PC-9 (cell line): Measurements from ENCODE around the gene MYLK. TPM values are rescaled to one million over a fixed set of nuclear protein-coding genes. Genes with fewer than 3 reads are reported as not detected.
A peak's percentile ranks its signal among the peaks of the same experiment; 100 is the strongest.

Source experiments
- BruUV-seq: library from RNA; stranded (reverse); fragments of 400-500 nt; replicated peaks from 2 replicates; lab custom pipeline; 2021; lab: Mats Ljungman, UMichigan
- CTCF ChIA-PET: fragments of 300-600 bp; sonication (Branson Sonifier 250); formaldehyde crosslinking; loops from one replicate; lab custom pipeline; 2022; ENCODE audit warnings: antibody characterized with exemption; lab: Charles Lee
- POLR2A ChIA-PET: fragments of 300-600 bp; sonication (Branson Sonifier 250); formaldehyde crosslinking; loops from one replicate; lab custom pipeline; 2022; ENCODE audit warnings: antibody characterized with exemption; ENCODE audit not compliant: unreplicated experiment; lab: Charles Lee
- DNase-seq, 2 experiments: peaks; one replicate each; pipeline versions ENCODE4 v3.0.0 to v3.0.0-alpha.2; 2015 to 2022; ENCODE audit warnings: mixed read lengths in 1 of 2
- H2AFZ ChIP-seq: fragments of 200-600 bp; sonication (generic); 2 replicates; pipeline ENCODE4 v1.8.1; 2017; ENCODE audit warnings: antibody characterized with exemption
- H3F3A ChIP-seq: fragments of 200-600 bp; sonication (generic); 2 replicates; pipeline ENCODE4 v1.8.1; 2017; ENCODE audit warnings: antibody characterized with exemption, mild to moderate bottlenecking, low read depth; ENCODE audit not compliant: insufficient read depth
- H3K27ac ChIP-seq: fragments of 200-600 bp; sonication (generic); 2 replicates; pipeline ENCODE4 v1.6.1; 2016; ENCODE audit warnings: mixed run types
- H3K27me3 ChIP-seq: fragments of 200-600 bp; sonication (generic); 2 replicates; pipeline ENCODE4 v1.6.1; 2016; ENCODE audit warnings: low read depth, mixed run types; ENCODE audit not compliant: insufficient read depth
- H3K36me3 ChIP-seq: fragments of 200-600 bp; sonication (generic); 2 replicates; pipeline ENCODE4 v1.6.1; 2016; ENCODE audit warnings: low read depth, mixed run types
- H3K4me1 ChIP-seq: fragments of 200-600 bp; sonication (generic); replicated peaks from 2 replicates; pipeline ENCODE4 v1.6.1; 2016; ENCODE audit warnings: mixed run types; ENCODE audit not compliant: insufficient read depth
- H3K4me2 ChIP-seq: fragments of 200-600 bp; sonication (generic); 2 replicates; pipeline ENCODE4 v1.6.1; 2017; ENCODE audit warnings: mixed run types
- H3K4me3 ChIP-seq: fragments of 200-600 bp; sonication (generic); 2 replicates; pipeline ENCODE4 v1.6.1; 2016; ENCODE audit warnings: mixed run types
- H3K79me2 ChIP-seq: fragments of 200-600 bp; sonication (generic); 2 replicates; pipeline ENCODE4 v1.6.1; 2017; ENCODE audit warnings: low read depth, mixed run types
- H3K9me2 ChIP-seq: fragments of 200-600 bp; sonication (generic); 2 replicates; pipeline ENCODE4 v1.8.1; 2017; ENCODE audit warnings: mild to moderate bottlenecking; ENCODE audit not compliant: insufficient read depth
- H3K9me3 ChIP-seq: fragments of 200-600 bp; sonication (generic); 2 replicates; pipeline ENCODE4 v1.8.1; 2016; ENCODE audit warnings: low read depth; ENCODE audit not compliant: insufficient read depth
- H4K20me1 ChIP-seq: fragments of 200-600 bp; sonication (generic); 2 replicates; pipeline ENCODE4 v1.8.1; 2017; ENCODE audit not compliant: insufficient read depth
- EZH2 ChIP-seq: fragments of 200-600 bp; sonication (generic); IDR thresholded peaks from 2 replicates; pipeline ENCODE4 v1.8.0; 2017; ENCODE audit warnings: antibody characterized with exemption, low read depth
- intact Hi-C: fragments of 100-400 bp; cut with micrococcal nuclease; formaldehyde crosslinking; loops from one replicate; pipeline ENCODE4 v1.10.0; 2022; ENCODE audit not compliant: unreplicated experiment
- total RNA-seq: library from RNA; stranded (reverse); gene quantifications from 2 replicates; pipeline ENCODE4 v1.2.3, GENCODE V29; 2021
- TF ChIP-seq, protein P1 (sequence below): fragments of 200-600 bp; sonication (generic); conservative IDR thresholded peaks from 2 replicates; pipeline ENCODE4 v1.6.1; 2017; ENCODE audit warnings: mixed run types, antibody characterized with exemption, mild to moderate bottlenecking, moderate library complexity

MYLK gene
- total RNA-seq, 1 experiment from 2014 or later, result 0.72 TPM

DNA sequence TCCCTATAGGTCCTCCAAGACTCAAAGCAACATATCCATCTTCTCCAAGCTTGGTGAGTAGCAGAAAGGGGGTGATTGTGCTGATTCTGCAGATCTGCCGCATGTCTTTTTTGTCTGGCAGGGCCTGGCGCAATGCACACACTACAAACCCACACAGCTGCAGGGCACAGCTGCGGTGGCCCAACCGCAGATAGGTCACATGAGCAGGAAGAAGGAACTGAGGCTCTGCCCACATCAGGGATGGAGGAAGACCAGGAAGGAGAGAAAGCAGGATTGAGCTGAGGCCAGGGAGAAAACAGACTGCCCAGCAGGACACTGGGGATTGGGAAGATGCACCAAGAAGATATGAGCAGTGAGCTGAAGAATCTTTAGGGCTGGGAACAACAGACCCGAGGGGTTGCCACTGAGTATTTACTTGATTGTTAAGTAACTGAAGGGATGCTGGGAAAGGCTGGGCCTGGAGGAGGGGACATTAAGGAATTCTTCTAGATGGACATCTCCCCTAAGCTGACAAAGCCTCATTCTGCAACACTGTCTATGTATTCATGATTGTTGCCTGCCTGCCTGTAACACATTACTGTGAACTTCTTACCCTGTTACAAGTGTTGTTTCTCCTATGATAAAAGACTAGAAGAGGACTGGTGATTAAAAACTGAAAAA, 126.7 kb downstream of the MYLK start:
- Histone ChIP-seq H2AFZ (no peak overlapping the region), H3K27me3 (no peaks in the 10 kb centered on the region), H3K4me3 (no peak overlapping the region), H3K79me2 (no peaks in the 10 kb centered on the region), H3K9me3 (no peaks in the 10 kb centered on the region), H3K4me1 (peaks cover 28% of the 10 kb centered on the region), H3K27ac (no peak overlapping the region), H3K4me2 (peak overlapping the region; percentile 41), H3F3A (no peaks in the 10 kb centered on the region), H4K20me1 (no peaks in the 10 kb centered on the region), H3K9me2 (no peaks in the 10 kb centered on the region), H3K36me3 (no peaks in the 10 kb centered on the region)
- TF ChIP-seq EZH2, result no peak
- TF ChIP-seq, protein P1, sequence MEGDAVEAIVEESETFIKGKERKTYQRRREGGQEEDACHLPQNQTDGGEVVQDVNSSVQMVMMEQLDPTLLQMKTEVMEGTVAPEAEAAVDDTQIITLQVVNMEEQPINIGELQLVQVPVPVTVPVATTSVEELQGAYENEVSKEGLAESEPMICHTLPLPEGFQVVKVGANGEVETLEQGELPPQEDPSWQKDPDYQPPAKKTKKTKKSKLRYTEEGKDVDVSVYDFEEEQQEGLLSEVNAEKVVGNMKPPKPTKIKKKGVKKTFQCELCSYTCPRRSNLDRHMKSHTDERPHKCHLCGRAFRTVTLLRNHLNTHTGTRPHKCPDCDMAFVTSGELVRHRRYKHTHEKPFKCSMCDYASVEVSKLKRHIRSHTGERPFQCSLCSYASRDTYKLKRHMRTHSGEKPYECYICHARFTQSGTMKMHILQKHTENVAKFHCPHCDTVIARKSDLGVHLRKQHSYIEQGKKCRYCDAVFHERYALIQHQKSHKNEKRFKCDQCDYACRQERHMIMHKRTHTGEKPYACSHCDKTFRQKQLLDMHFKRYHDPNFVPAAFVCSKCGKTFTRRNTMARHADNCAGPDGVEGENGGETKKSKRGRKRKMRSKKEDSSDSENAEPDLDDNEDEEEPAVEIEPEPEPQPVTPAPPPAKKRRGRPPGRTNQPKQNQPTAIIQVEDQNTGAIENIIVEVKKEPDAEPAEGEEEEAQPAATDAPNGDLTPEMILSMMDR, result no peak
- DNase-seq, result peak; percentile 27 to 62
- intact Hi-C loops, result no loop called here
- ChIA-PET CTCF (interaction anchor here (0.5 kb wide), 1 partner anchor 34 kb away, joined by 7 read pairs; no protein-coding TSS in a partner anchor), POLR2A (no interaction called here)
- no TSS peak for BruUV-seq

- no peaks in the 10 kb centered on the region for H3K27me3 ChIP-seq
- H3K4me1 ChIP-seq, result peaks cover 42% of the 10 kb centered on the region
- no peak overlapping the region for H3K27ac ChIP-seq
- no peaks in the 10 kb centered on the region for H4K20me1 ChIP-seq
- TF ChIP-seq EZH2, result no peak
- TF ChIP-seq, protein P1, result no peak
- no peak for DNase-seq
- peaks cover 6% of the 10 kb centered on the region for H3F3A ChIP-seq
- BruUV-seq, result no TSS peak
- H2AFZ ChIP-seq, result no peak overlapping the region
- no peaks in the 10 kb centered on the region for H3K79me2 ChIP-seq
- no peak overlapping the region for H3K4me3 ChIP-seq
- H3K36me3 ChIP-seq, result no peaks in the 10 kb centered on the region
- H3K9me3 ChIP-seq, result no peaks in the 10 kb centered on the region
- ChIA-PET POLR2A (no interaction called here), CTCF (no interaction called here)
- H3K9me2 ChIP-seq, result no peaks in the 10 kb centered on the region
- H3K4me2 ChIP-seq, result no peak overlapping the region
- intact Hi-C loops, result no loop called here
Measured at GRCh38 chr3:123755501-123755900, 128.6 kb downstream of the MYLK start.

GRCh38 chr3:123755085-123755484, 129.0 kb downstream of the MYLK start:
- Histone ChIP-seq H3K9me3 (no peaks in the 10 kb centered on the region), H4K20me1 (no peaks in the 10 kb centered on the region), H3K27me3 (no peaks in the 10 kb centered on the region), H3K4me3 (no peak overlapping the region), H3K4me1 (peaks cover 47% of the 10 kb centered on the region), H3F3A (peaks cover 10% of the 10 kb centered on the region), H3K36me3 (no peaks in the 10 kb centered on the region), H3K4me2 (no peak overlapping the region), H2AFZ (no peak overlapping the region), H3K27ac (no peak overlapping the region), H3K9me2 (no peaks in the 10 kb centered on the region), H3K79me2 (no peaks in the 10 kb centered on the region)
- intact Hi-C loops, result no loop called here
- ChIA-PET CTCF (no interaction called here), POLR2A (no interaction called here)
- no peak for TF ChIP-seq EZH2
- TF ChIP-seq, protein P1, result no peak
- DNase-seq, result no peak
- no TSS peak for BruUV-seq
